NCI-H2107 (cell line): ENCODE results near the gene SLC2A4RG.

Experiments used
- DNase-seq: peaks from one replicate; lab custom pipeline; 2025; lab: John Stamatoyannopoulos, UW

The SLC2A4RG gene

DNA sequence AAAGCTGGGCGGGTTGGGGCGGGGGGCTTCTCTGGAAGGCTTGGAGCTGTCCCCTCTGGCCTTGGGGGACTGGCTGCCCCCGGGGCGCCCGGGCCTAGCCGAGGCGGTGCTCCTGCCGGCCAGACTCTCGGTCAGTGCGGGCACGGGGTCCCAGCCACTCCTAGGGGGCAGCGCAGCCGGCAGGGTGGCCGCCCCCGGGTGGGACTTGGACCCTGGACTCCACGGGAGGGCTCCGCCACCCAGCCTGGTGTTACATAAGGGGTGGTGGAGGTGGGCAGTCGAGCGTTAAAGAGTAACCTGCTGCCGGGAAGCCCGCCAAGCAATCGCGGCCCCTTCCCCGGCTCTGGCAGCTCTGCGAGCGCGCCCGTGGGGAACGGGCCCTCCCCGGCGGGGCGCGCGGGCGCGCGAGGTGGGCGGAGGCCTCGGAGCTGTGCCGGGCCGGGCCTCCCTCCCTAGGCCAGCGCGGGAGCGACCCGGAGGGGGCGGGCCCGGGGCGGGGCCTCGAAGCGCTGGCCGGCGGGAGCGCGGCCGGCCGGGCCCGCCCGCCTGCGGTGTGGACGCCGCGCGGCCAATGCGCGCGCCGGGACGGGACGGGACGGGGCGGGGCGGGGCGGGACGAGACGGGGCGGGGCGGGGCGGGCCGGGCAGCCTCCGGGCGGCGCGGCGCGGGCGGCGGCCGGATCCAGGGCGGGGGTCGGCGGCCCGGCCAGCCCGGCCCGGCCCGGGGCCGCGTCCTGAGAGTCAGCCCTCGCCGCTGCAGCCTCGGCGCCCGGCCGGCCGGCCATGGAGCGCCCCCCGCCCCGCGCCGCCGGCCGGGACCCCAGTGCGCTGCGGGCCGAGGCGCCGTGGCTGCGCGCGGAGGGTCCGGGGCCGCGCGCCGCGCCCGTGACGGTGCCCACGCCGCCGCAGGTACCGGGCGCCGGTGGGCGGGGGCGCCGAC, at the start of gene SLC2A4RG:
Gene SLC2A4RG, plus strand, starts transcription at position 647 of the 940 bp plus-strand sequence. Its CDS starts 137 bp downstream, at position 784.
- no peak for DNase-seq

DNA sequence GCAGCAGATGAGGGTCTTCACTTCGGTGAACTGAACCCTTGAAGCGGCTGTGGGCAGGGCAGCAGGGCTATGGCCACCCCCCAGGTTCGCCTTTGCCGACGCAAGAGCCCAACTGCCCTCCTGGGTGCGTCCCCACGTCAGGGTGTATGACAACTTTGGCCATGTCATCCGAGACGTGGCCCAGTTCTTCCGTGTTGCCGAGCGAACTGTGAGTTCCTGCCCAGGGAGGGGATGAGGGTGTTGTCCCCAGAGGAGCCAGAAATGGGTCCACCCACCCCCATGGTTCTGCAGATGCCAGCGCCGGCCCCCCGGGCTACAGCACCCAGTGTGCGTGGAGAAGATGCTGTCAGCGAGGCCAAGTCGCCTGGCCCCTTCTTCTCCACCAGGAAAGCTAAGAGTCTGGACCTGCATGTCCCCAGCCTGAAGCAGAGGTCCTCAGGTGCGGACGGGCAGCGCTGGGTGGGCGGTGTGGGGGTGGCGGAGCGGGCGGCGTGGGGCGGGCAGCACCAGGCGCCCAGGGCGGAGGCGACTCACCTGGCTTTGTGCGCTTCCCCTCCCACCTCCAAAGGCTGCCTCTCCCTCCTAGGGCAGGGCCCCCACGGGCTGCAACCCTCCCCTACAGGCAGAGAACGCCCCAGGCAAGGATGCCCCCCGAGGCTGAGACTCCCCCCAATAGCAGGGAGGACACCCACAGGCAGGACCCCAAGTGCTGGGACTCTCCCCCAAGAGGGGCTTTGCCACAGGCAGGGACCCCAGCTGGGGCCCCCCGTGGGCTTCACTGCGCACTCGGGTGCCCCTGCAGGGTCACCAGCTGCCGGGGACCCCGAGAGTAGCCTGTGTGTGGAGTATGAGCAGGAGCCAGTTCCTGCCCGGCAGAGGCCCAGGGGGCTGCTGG, 49.3 kb upstream of the SLC2A4RG start:
- DNase-seq: no peak

GRCh38 chr20:63690898-63691710, 48.5 kb upstream of the SLC2A4RG start:
- no peak for DNase-seq

GRCh38 chr20:63691711-63692435, 47.7 kb upstream of the SLC2A4RG start:
- no peak for DNase-seq

- DNase-seq: no peak
These were observed 47.0 kb upstream of the SLC2A4RG start for GRCh38 chr20:63692436-63693082.

DNA sequence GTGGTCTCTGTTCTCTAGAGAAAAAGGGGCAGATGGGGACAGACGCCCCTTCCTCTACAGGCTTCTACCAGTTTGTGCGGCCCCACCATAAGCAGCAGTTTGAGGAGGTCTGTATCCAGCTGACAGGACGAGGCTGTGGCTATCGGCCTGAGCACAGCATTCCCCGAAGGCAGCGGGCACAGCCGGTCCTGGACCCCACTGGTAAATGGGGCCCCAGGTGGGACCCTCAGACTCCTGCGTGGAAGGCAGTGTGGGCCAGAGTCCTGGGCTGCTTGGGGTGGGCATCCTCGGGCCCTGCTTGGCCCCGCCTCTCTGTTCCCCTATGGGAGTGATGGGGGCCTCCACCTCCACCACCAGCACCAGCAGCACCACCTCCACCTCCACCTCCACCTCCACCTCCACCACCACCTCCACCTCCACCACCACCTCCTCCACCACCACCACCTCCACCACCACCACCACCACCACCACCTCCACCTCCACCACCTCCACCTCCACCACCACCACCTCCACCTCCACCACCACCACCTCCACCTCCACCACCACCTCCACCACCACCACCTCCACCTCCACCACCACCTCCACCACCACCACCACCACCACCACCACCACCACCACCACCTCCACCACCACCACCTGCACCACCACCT, 46.4 kb upstream of the SLC2A4RG start:
- no peak for DNase-seq

DNA sequence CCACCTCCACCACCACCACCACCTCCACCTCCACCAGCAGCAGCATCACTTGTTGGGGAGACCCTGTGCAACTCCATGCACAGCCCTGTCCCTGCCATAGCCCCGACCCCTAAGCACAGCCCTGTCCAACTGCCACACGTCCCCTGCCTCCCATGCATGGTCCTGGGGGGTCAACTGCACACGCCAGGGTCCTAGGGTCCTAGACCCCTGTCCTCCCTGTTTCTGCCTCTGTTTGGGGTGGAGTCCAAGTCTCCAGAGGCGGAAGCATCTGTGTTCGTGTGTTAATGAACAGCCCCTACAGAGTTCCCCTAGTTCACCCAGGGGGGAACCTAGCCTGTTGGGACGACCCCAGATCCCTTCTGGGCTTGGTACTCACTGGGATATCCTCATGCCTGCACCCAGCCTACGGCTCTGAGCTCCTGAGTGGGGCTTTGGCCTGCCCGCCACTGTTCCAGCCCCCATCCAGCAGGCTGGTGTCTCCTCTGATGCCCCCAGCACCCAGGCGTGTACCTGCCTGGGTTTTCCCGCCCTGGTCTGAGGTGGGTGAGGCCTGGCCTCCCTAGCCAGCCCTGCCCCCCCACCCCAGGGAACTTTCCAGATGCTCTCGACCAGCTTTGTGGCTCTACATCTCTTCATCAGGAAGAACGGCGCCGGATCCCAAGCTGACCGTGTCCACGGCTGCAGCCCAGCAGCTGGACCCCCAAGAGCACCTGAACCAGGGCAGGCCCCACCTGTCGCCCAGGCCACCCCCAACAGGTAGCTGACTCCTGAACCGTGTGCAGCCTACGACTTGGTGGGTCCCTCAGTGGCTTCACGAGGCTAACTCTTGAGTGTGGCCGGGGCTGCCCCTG, 45.6 kb upstream of the SLC2A4RG start:
- DNase-seq: no peak

DNA sequence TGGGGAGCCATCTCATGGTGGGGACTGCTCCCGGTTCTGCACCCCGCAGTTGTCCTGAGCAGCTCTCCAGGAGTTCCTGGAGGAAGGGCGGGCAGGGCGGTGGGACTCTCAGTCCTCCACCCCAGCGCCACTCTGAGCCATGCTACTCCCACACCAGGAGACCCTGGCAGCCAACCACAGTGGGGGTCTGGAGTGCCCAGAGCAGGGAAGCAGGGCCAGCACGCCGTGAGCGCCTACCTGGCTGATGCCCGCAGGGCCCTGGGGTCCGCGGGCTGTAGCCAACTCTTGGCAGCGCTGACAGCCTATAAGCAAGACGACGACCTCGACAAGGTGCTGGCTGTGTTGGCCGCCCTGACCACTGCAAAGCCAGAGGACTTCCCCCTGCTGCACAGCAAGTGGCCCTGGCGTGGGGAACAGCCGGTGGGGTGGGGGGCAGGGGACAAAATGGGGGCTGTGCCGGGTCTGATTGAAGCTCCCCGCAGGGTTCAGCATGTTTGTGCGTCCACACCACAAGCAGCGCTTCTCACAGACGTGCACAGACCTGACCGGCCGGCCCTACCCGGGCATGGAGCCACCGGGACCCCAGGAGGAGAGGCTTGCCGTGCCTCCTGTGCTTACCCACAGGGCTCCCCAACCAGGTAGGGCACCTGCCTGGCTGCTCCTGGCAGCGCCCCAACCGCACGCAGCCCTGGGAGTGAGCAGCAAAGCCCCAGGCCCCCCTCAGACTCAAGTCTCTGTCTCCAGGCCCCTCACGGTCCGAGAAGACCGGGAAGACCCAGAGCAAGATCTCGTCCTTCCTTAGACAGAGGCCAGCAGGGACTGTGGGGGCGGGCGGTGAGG, 44.8 kb upstream of the SLC2A4RG start:
- no peak for DNase-seq

GRCh38 chr20:63695424-63696305, 43.9 kb upstream of the SLC2A4RG start:
- DNase-seq: no peak

- DNase-seq: no peak
These were observed 43.3 kb upstream of the SLC2A4RG start for GRCh38 chr20:63696306-63696627.

- no peak for DNase-seq
These were observed 42.8 kb upstream of the SLC2A4RG start, which contains the start of gene TNFRSF6B for GRCh38 chr20:63696628-63697356. TSS of gene TNFRSF6B (plus strand) at chr20:63696652. CDS start at chr20:63696768, 116 bp downstream.

GRCh38 chr20:63697357-63697867, 42.2 kb upstream of the SLC2A4RG start:
- DNase-seq: no peak

DNA sequence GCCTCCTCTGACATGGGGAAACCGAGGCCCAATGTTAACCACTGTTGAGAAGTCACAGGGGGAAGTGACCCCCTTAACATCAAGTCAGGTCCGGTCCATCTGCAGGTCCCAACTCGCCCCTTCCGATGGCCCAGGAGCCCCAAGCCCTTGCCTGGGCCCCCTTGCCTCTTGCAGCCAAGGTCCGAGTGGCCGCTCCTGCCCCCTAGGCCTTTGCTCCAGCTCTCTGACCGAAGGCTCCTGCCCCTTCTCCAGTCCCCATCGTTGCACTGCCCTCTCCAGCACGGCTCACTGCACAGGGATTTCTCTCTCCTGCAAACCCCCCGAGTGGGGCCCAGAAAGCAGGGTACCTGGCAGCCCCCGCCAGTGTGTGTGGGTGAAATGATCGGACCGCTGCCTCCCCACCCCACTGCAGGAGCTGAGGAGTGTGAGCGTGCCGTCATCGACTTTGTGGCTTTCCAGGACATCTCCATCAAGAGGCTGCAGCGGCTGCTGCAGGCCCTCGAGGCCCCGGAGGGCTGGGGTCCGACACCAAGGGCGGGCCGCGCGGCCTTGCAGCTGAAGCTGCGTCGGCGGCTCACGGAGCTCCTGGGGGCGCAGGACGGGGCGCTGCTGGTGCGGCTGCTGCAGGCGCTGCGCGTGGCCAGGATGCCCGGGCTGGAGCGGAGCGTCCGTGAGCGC, 41.6 kb upstream of the SLC2A4RG start:
- no peak for DNase-seq

- DNase-seq: no peak
These were observed 40.7 kb upstream of the SLC2A4RG start for GRCh38 chr20:63698739-63699465.
